H9 (cell line): ENCODE data around the gene SPATA22. TPM values are rescaled to one million over a fixed set of nuclear protein-coding genes. Genes with fewer than 3 reads are reported as not detected.

ENCODE experiments used
- DNase-seq: peaks from one replicate; pipeline ENCODE4 v3.0.0-alpha.2; 2017
- H2AFZ ChIP-seq: one replicate; pipeline ENCODE4 v1.6.1; 2013; ENCODE audit warnings: mild to moderate bottlenecking, low read length, control low read depth, moderate library complexity
- H2AK5ac ChIP-seq: 2 replicates; pipeline ENCODE4 v1.6.1; 2013; ENCODE audit warnings: low read length, control low read depth, mixed read lengths; ENCODE audit not compliant: insufficient read length
- H2BK120ac ChIP-seq: one replicate; pipeline ENCODE4 v1.6.1; 2013; ENCODE audit warnings: low read depth, mild to moderate bottlenecking, low read length, control low read depth, inconsistent platforms; ENCODE audit not compliant: poor library complexity, severe bottlenecking
- H2BK12ac ChIP-seq: 2 replicates; pipeline ENCODE4 v1.6.1; 2013; ENCODE audit warnings: low read length, control low read depth, mixed read lengths, low read depth; ENCODE audit not compliant: insufficient read length
- H2BK15ac ChIP-seq: 2 replicates; pipeline ENCODE4 v1.6.1; 2013; ENCODE audit warnings: low read depth, low read length, control low read depth
- H2BK20ac ChIP-seq: one replicate; pipeline ENCODE4 v1.6.1; 2013; ENCODE audit warnings: low read depth, mild to moderate bottlenecking, low read length, control low read depth, inconsistent platforms; ENCODE audit not compliant: poor library complexity, severe bottlenecking
- H2BK5ac ChIP-seq: 2 replicates; pipeline ENCODE4 v1.6.1; 2013; ENCODE audit warnings: low read length, control low read depth, mixed read lengths; ENCODE audit not compliant: insufficient read length
- H3K14ac ChIP-seq: 2 replicates; pipeline ENCODE4 v1.6.1; 2013; ENCODE audit warnings: low read length, control low read depth; ENCODE audit not compliant: insufficient read depth
- H3K18ac ChIP-seq: 2 replicates; pipeline ENCODE4 v1.6.1; 2013; ENCODE audit warnings: low read depth, mild to moderate bottlenecking, mixed read lengths, low read length, control low read depth; ENCODE audit not compliant: insufficient read length
- H3K23ac ChIP-seq: 2 replicates; pipeline ENCODE4 v1.6.1; 2013; ENCODE audit warnings: low read length, control low read depth, mixed read lengths, low read depth; ENCODE audit not compliant: insufficient read length
- H3K23me2 ChIP-seq: 2 replicates; pipeline ENCODE4 v1.6.1; 2013; ENCODE audit warnings: low read depth, mild to moderate bottlenecking, mixed read lengths, low read length, control low read depth; ENCODE audit not compliant: insufficient read length, poor library complexity, severe bottlenecking
- H3K27ac ChIP-seq: 2 replicates; pipeline ENCODE4 v1.5.1; 2013; ENCODE audit warnings: low read length, control low read depth, mixed read lengths, low read depth; ENCODE audit not compliant: insufficient read length
- H3K27me3 ChIP-seq: 2 replicates; pipeline ENCODE4 v1.6.1; 2013; ENCODE audit warnings: low read length, control low read depth, inconsistent platforms; ENCODE audit not compliant: insufficient read depth
- H3K4ac ChIP-seq: 2 replicates; pipeline ENCODE4 v1.6.1; 2013; ENCODE audit warnings: low read depth, mild to moderate bottlenecking, control low read depth, inconsistent platforms, low read length, moderate library complexity
- H3K4me1 ChIP-seq: 2 replicates; pipeline ENCODE4 v1.6.1; 2013; ENCODE audit warnings: low read length, control low read depth, inconsistent platforms; ENCODE audit not compliant: insufficient read depth
- H3K4me2 ChIP-seq: 2 replicates; pipeline ENCODE4 v1.6.1; 2013; ENCODE audit warnings: low read length, control low read depth, mixed read lengths; ENCODE audit not compliant: insufficient read length, insufficient read depth
- H3K56ac ChIP-seq: 2 replicates; pipeline ENCODE4 v1.6.1; 2013; ENCODE audit warnings: low read depth, mild to moderate bottlenecking, mixed read lengths, low read length, control low read depth; ENCODE audit not compliant: insufficient read length
- H3K79me1 ChIP-seq: 2 replicates; pipeline ENCODE4 v1.6.1; 2013; ENCODE audit warnings: low read depth, mild to moderate bottlenecking, moderate library complexity, low read length, control low read depth, inconsistent platforms; ENCODE audit not compliant: insufficient read depth, poor library complexity, severe bottlenecking
- H3K79me2 ChIP-seq: 2 replicates; pipeline ENCODE4 v1.6.1; 2013; ENCODE audit warnings: low read length, control low read depth, inconsistent platforms; ENCODE audit not compliant: insufficient read depth
- H3K9ac ChIP-seq: 2 replicates; pipeline ENCODE4 v1.6.1; 2013; ENCODE audit warnings: low read length, control low read depth, mixed read lengths; ENCODE audit not compliant: insufficient read length; ENCODE audit errors: extremely low read depth
- H3K9me3 ChIP-seq: one replicate; pipeline ENCODE4 v1.6.1; 2013; ENCODE audit warnings: low read depth, low read length, inconsistent platforms; ENCODE audit not compliant: control insufficient read depth
- H3T11ph ChIP-seq: one replicate; pipeline ENCODE4 v1.6.1; 2013; ENCODE audit warnings: mild to moderate bottlenecking, low read length, control low read depth, inconsistent platforms
- H4K20me1 ChIP-seq: one replicate; pipeline ENCODE4 v1.6.1; 2013; ENCODE audit not compliant: control insufficient read depth, insufficient read length, insufficient read depth
- H4K5ac ChIP-seq: 2 replicates; pipeline ENCODE4 v1.6.1; 2013; ENCODE audit warnings: low read depth, mild to moderate bottlenecking, mixed read lengths, low read length, control low read depth; ENCODE audit not compliant: insufficient read length
- H4K8ac ChIP-seq: replicated peaks from 2 replicates; pipeline ENCODE4 v1.6.1; 2013; ENCODE audit warnings: low read length, control low read depth, mixed read lengths, low read depth; ENCODE audit not compliant: insufficient read length
- H4K91ac ChIP-seq: 2 replicates; pipeline ENCODE4 v1.6.1; 2013; ENCODE audit warnings: low read depth, mild to moderate bottlenecking, moderate library complexity, mixed read lengths, low read length, control low read depth; ENCODE audit not compliant: insufficient read length
- H3K27ac Mint-ChIP-seq, 3 experiments: 2 replicates in 2 of 3; 3 replicates in 1 of 3; pipeline ENCODE4 v1.8.0; 2020 to 2021; ENCODE audit warnings: mixed read lengths in 3 of 3, mild to moderate bottlenecking in 1 of 3, moderate library complexity in 1 of 3
- H3K27me3 Mint-ChIP-seq: 2 replicates; pipeline ENCODE4 v1.8.0; 2021; ENCODE audit warnings: low read depth, mild to moderate bottlenecking, moderate library complexity, mixed read lengths
- H3K36me3 Mint-ChIP-seq, 3 experiments: 2 replicates in 2 of 3; 3 replicates in 1 of 3; pipeline ENCODE4 v1.8.0; 2020 to 2021; ENCODE audit warnings: low read depth in 3 of 3, mixed read lengths in 3 of 3; ENCODE audit not compliant: insufficient read depth in 1 of 3
- H3K4me1 Mint-ChIP-seq, 2 experiments: 2 replicates each; pipeline ENCODE4 v1.8.0; 2020; ENCODE audit warnings: mixed read lengths in 2 of 2
- H3K4me3 Mint-ChIP-seq, 2 experiments: 2 replicates in 1 of 2; 3 replicates in 1 of 2; pipeline ENCODE4 v1.8.0; 2020 to 2021; ENCODE audit warnings: mild to moderate bottlenecking in 2 of 2, mixed read lengths in 2 of 2, moderate library complexity in 1 of 2
- H3K9me3 Mint-ChIP-seq, 2 experiments: 2 replicates in 1 of 2; 3 replicates in 1 of 2; pipeline ENCODE4 v1.8.0; 2020; ENCODE audit warnings: mild to moderate bottlenecking in 2 of 2, mixed read lengths in 2 of 2, moderate library complexity in 1 of 2
- CTCF ChIP-seq: fragments of 200-600 bp; sonication (generic); conservative IDR thresholded peaks from 3 replicates; pipeline ENCODE4 v1.8.0; 2021; ENCODE audit warnings: antibody characterized with exemption, mild to moderate bottlenecking
- WGBS: extraction: QIAGEN DNeasy Blood & Tissue Kit; methylation state at CpG from one replicate; pipeline ENCODE4 v1.1.7; 2013; ENCODE audit warnings: missing lambda C conversion rate, low lambda C conversion rate, mixed read lengths; ENCODE audit not compliant: insufficient read length; ENCODE audit errors: extremely low coverage; 5-methylcytosine and 5-hydroxymethylcytosine counted together
- total RNA-seq: library from RNA; stranded (reverse); gene quantifications from 2 replicates; pipeline ENCODE4 v1.2.1, GENCODE V29; 2021

Gene SPATA22
- total RNA-seq, 1 experiment from 2014 or later = not detected

- H3K23me2 ChIP-seq = no peaks in the 10 kb centered on the region
- no peak overlapping the region for H3K4ac ChIP-seq
- no peaks in the 10 kb centered on the region for H3K27me3 ChIP-seq
- H3K4me2 ChIP-seq = no peak overlapping the region
- H2BK12ac ChIP-seq = no peak overlapping the region
- no peak overlapping the region for H3K18ac ChIP-seq
- Mint-ChIP-seq H3K9me3 (no peaks in the 10 kb centered on the region), H3K27me3 (no peaks in the 10 kb centered on the region; the same call in 1 of the 2 replicates), H3K27ac (peak overlapping the region in 1 of 3 experiments; percentile 7; a peak in 1 of 7 replicates), H3K36me3 (no peaks in the 10 kb centered on the region), H3K4me3 (no peak overlapping the region), H3K4me1 (peaks cover 48 to 62% of the 10 kb centered on the region in 2 experiments)
- H4K8ac ChIP-seq = no peak overlapping the region
- H4K20me1 ChIP-seq = no peaks in the 10 kb centered on the region
- H4K91ac ChIP-seq = no peak overlapping the region
- H3K9me3 ChIP-seq = no peaks in the 10 kb centered on the region
- H2BK15ac ChIP-seq = no peak overlapping the region
- no peak overlapping the region for H2AK5ac ChIP-seq
- DNase-seq = no peak
- WGBS = no CpG with 5 or more reads among the region's 8 CpGs
- H3K14ac ChIP-seq = no peak overlapping the region
- no peak overlapping the region for H3K9ac ChIP-seq
- no peaks in the 10 kb centered on the region for H3K79me2 ChIP-seq
- H3K27ac ChIP-seq = no peak overlapping the region
- no peak overlapping the region for H3T11ph ChIP-seq
- no peak overlapping the region for H3K23ac ChIP-seq
- H2BK5ac ChIP-seq = no peak overlapping the region
- H2AFZ ChIP-seq = no peak overlapping the region
- no peak overlapping the region for H4K5ac ChIP-seq
- TF ChIP-seq CTCF = no peak
- H3K4me1 ChIP-seq = peaks cover 7% of the 10 kb centered on the region; the same call in 1 of the 2 replicates
- no peak overlapping the region for H3K56ac ChIP-seq
- no peak overlapping the region for H2BK120ac ChIP-seq
- H2BK20ac ChIP-seq = no peak overlapping the region
- no peaks in the 10 kb centered on the region for H3K79me1 ChIP-seq
These were observed 14.0 kb upstream of the SPATA22 start for GRCh38 chr17:3485481-3486068.
